HG03521 (cell line): Measurements from ENCODE around the gene MAP3K19.
A peak's percentile ranks its signal among the peaks of the same experiment; 100 is the strongest.

Source experiments
- ATAC-seq: cut with Tn5 transposase; IDR thresholded peaks from one replicate; pipeline ENCODE4 v1.9.1; 2021; ENCODE audit warnings: mild to moderate bottlenecking, moderate library complexity; ENCODE audit not compliant: unreplicated experiment

MAP3K19 gene

DNA sequence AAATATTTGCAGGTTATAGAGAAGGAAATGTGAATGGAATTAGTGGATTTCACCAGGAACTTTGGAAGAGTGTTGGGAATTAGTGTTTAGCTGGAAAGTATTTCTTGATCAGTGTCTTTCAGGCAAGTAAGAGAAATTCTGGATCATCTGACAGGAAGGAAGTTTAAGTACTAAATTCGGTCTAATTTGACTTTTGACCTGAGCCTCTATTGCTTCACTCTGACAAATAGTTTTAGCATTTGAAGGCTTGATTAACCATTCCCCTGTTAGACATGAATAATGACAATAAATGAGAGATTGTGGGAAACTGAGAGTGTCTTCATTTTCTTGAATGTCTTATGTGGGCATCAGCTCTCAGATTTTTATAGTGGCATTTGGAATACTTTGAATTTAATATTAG, 112.6 kb downstream of the MAP3K19 start:
- no peak for ATAC-seq

DNA sequence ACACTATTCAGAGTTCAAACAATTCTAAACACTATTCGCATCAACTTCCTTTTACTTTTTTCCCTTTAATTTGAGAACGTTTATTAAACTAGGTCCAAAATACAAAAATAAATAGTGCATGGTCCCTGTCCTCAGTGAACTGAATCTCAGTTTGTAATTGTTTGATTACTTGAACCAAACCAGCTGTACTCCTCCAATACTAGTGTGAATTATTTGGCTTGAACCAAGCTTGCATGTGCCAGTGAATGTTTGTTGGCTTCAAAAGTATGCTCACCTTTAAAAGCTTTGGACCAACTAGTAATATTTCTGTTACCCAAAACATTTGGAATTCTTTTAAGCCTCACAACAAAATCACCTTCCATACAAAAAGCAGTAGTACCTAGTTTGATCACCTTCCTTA, 113.1 kb downstream of the MAP3K19 start:
- no peak for ATAC-seq

DNA sequence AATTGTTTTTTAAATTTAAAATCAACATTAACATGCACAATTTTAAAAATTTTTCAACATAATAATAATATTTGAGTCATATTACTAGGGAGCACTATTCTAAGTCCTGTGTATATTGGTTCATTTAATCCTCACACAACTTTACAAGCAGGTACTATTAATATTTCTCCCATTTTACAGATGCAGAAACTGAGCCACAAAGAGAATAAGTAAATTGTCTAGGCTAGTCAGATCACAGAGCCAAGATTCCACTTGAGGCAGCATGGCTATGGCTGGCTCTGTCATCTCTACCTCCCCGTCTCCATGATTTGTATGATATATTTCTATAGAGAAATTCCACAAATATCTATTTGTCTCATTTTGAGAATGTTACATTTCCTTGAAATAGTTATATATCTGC, 113.5 kb downstream of the MAP3K19 start:
- no peak for ATAC-seq

DNA sequence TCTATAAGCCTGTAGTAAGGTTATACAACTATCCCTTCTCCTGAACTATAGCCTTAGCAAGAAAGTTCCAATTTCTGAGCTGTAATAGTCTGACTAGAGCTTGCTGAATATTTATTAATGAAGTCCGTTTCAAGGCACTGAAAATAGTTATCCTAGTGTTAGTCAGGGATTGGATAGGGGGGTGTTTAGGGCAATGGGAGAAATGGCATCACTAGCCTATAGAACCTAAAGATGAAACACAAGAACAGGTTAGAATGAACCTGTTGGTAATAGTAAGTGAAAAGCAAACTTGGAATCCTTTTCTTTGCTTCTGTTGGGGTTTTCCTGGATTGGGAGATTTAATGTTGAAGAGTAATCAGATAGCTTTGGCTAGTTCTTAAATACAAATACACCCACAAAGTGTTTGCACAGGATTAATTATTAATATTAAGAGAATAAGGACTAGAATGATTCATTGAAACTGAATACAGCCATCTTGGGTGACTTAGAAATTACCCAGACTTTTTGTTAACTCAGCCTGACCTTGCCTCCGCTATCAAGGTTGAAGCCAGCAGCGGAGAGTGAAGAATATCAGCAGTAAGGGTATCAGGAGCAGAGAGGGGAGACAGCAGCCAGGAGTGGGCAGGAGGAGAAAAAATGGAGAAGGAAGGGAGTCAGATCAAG, 114.3 kb downstream of the MAP3K19 start:
- ATAC-seq: no peak

DNA sequence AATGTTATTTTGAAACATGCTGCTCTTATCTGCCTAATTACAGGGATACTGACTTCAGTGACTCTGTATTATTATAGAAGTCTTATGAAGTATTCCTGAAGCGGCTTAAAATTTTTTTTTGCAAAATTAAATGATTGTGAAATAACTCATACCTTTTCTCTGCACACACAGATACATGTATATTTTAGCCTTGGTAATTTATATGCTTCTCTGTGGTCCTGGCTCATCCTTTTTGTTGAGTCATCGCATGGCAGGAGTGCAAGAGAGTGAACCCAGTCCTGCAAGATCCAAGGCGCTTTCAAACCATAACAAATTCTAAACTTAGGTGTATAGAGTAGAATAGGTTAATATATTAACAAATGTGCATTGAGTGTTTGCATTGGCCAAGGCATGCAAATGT, 120.1 kb downstream of the MAP3K19 start:
- no peak for ATAC-seq

DNA sequence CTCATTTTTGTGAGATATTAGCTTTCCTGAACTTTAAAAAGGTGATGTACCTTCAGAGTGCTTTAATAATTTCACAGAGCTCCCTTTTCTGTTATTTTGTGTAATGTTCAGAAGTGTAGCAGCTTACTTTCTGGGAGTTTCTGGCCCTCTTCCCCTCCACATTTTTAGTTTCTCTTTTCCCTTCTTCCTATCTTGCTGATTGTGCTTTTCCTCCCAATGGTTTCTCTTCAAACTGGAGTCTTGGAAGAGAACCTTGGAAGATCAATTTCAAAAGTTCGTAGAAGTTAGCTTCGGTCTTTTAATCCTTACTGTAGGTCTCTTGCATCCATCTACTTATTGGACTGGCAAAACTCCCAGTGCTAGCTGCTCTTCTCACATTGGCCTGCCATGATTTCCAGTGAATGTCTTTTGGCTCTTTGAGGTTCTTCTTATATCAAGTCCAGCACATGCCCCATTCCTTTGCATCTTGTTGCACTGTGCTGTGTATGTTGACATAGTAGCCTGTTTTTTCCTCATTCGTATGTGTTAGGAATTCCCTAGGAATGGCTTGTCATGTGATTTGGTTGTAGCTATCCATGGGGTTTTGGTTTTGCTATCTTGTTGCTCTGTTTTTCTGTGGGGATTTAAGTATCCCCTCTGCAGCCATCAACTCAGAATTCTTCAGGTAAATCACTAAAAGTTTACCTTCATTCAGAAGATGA, 120.9 kb downstream of the MAP3K19 start:
- no peak for ATAC-seq

DNA sequence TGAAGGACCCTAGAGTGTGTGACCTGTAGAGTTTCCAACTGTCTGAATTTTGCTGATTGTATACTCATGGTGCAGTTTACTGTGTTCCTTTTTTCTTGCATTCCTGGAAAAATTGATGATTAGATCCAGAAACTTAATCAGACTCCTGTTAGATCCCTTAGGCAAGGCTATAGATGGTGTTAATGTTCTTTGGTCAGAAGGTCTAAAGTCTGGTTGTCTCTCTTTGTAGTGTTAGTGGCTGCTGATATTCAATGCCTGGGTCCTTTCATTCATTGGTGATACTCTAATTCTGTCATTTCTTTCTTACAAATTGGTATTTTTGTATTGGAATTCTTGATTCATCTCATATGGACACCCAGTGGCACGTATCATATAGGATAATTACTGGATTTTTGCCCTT, 122.3 kb downstream of the MAP3K19 start:
- no peak for ATAC-seq

DNA sequence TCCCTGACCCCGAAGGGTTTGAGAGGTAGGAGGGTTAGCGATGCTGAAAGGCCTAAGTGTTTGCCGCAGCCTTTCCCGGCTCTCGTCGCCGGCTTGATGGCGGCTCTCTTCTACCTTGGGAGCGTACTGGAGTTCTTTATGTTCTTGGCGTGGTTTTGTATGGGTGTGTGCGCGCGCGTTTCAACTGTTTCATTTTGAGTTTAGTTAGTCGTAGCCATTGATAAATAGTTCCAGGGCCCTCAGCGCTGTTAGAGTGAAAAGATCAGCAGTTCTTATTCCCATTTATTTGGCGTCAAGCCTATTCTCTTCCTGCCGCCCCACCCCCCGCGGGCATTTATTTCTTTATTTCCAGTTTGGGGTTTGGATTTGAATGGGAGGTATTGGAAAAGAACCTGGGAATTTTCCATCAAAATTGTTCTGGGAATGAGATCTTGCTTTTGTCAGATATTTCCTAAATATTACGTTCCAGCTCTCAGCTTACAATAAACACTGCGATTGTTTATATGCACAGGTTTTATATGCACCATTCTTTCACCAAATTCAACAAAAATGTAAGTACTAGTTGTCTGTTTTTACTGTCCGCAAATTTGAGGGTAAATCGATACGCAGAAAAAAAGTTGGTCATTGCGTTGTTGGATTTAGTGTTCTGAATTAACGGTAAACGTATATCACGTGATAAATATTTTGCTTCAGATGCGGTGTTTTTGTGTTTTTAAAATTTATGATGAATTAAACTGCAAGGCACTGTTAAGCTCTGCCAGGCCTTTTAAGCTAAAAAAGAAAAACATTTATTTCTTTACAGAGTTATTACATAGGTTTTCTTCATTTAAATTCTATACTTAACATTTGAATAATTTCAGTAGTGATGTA, 127.7 kb downstream of the MAP3K19 start:
- peak; percentile 0 for ATAC-seq

DNA sequence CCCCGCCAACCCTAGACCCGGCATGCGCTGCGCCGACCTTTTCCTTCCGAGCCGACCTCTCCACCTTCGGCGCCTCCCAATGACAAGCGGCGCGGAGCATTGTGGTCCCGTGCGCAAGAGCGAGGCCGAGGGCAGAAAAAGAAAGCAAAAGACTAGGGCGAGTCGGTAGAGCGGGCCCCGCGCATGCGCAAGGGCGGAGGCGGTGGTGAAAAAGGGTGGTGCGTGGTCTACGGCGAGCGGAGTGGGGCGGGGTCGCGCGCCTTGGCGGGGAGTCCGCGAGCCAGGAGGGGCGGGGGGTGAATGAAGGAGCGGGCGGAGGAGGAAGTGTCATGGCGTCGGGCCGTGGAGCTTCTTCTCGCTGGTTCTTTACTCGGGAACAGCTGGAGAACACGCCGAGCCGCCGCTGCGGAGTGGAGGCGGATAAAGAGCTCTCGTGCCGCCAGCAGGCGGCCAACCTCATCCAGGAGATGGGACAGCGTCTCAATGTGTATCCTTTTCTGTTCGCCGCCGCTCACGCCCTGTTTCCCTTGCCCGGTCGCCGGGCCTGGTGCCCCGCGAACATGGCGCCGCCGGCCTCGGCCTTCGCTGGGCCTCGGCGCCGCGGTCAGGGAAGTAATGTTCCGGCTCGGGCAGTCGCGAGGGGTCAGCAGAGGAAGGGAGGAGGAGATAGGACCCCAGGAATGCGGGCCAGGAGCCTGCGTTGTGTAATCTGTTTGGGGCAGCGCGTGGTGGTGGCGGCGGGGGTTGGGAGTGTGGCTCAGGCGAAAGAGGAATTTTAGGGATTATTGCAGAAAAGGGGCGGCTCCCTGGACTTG, 128.5 kb downstream of the MAP3K19 start, which contains the start of gene CCNT2:
Gene CCNT2, plus strand, starts transcription at position 297 of the 815 bp plus-strand sequence. Its CDS starts 33 bp downstream, at position 330.
- peak; percentile 73 for ATAC-seq

DNA sequence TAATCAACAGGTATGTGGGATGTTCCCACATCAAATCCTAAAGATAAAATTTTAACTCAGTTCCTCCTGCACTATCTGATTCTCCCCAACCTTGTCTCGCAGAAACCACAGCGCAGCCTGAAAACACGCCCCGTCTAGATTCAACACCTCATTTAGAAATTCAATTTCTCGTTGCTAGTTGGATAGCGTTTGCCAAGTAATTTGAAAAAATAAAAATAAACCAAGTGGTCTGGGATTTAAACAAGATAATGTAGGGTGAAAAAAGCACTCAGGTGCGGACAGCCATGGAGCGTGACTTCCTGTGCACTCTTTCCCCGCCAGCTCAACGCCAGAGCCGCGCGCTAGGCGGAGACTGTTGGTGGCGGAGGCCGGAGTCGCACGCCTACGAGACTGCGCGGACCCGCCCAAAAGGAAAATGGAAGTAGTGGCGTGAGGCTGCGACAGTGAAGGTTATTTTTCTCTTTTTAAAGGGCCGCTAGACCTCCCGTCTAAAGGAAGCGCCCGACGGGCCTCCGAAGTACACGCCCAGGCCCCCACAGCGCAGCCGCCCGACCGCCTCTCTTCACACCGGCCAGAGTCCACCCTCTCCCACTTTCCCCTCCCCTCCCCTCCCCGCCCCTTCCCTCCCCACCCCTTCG, 129.2 kb downstream of the MAP3K19 start:
- ATAC-seq: peak; percentile 70

DNA sequence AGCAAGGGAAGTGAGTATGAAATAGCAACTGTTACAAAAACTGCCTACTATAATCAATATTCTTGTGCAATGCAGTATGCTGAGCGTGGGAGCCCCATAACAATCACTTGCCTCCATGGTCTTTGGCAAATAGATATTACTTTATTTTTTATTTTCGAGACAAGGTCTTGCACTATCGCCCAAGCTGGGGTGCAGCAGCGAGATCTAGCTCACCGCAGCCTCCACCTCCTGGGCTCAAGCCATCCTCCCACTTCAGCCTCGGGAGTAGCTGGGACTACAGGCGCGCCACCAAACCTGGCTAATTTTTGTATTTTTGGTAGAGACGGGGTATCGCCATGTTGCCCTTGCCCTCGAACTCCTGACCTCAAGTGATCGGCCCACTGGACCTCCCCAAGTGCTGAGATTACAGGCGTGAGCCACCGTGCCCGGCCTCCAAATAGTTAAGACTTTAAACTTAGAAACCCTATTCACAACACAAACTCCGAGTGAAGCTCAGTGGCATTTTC, 129.8 kb downstream of the MAP3K19 start:
- no peak for ATAC-seq
